ENCODE results near the gene ABHD12.
"Not testable (repeated sequence)": the region's sequence is repeated elsewhere in the genome, so short reads cannot be mapped to it uniquely, and the experiment has no call there.

The ABHD12 gene

GRCh38 chr20:25345721-25346120 is 44.9 kb downstream of the ABHD12 start:
- H3K4me3 ChIP-seq (ENCODE audit: low read length), result no peak overlapping the region
- no peak overlapping the region for H3K9ac ChIP-seq (ENCODE audit: low read length)
- H3K27ac ChIP-seq (ENCODE audit: low read length), result no peak overlapping the region
- no peaks in the 10 kb centered on the region for H3K4me1 ChIP-seq (ENCODE audit: control insufficient read depth, low read depth, low read length)
- no peaks in the 10 kb centered on the region for H3K36me3 ChIP-seq (ENCODE audit: control insufficient read depth, low read depth, low read length)
- H3K9me3 ChIP-seq (ENCODE audit: control insufficient read depth, low read depth, low read length), result no peaks in the 10 kb centered on the region
- no peaks in the 10 kb centered on the region for H3K27me3 ChIP-seq (ENCODE audit: control insufficient read depth, insufficient read depth, low read length)

GRCh38 chr20:25344634-25345033 is 46.0 kb downstream of the ABHD12 start:
- H3K27ac ChIP-seq (ENCODE audit: low read length), result no peak overlapping the region
- H3K4me1 ChIP-seq (ENCODE audit: control insufficient read depth, low read depth, low read length), result peaks cover 8% of the 10 kb centered on the region
- no peaks in the 10 kb centered on the region for H3K27me3 ChIP-seq (ENCODE audit: control insufficient read depth, insufficient read depth, low read length)
- H3K9ac ChIP-seq (ENCODE audit: low read length), result no peak overlapping the region
- no peak overlapping the region for H3K4me3 ChIP-seq (ENCODE audit: low read length)
- no peaks in the 10 kb centered on the region for H3K9me3 ChIP-seq (ENCODE audit: control insufficient read depth, low read depth, low read length)
- H3K36me3 ChIP-seq (ENCODE audit: control insufficient read depth, low read depth, low read length), result no peaks in the 10 kb centered on the region

GRCh38 chr20:25341716-25342680 is 48.6 kb downstream of the ABHD12 start:
- no peak overlapping the region for H3K27ac ChIP-seq (ENCODE audit: low read length)
- H3K36me3 ChIP-seq (ENCODE audit: control insufficient read depth, low read depth, low read length), result peaks cover 5% of the 10 kb centered on the region
- H3K4me3 ChIP-seq (ENCODE audit: low read length), result no peak overlapping the region
- H3K27me3 ChIP-seq (ENCODE audit: control insufficient read depth, insufficient read depth, low read length), result no peaks in the 10 kb centered on the region
- no peak overlapping the region for H3K9ac ChIP-seq (ENCODE audit: low read length)
- H3K4me1 ChIP-seq (ENCODE audit: control insufficient read depth, low read depth, low read length), result peaks cover 11% of the 10 kb centered on the region
- no peaks in the 10 kb centered on the region for H3K9me3 ChIP-seq (ENCODE audit: control insufficient read depth, low read depth, low read length)

GRCh38 chr20:25340380-25340779 is 50.3 kb downstream of the ABHD12 start:
- Histone ChIP-seq H3K9me3 (ENCODE audit: control insufficient read depth, low read depth, low read length) (no peaks in the 10 kb centered on the region), H3K4me1 (ENCODE audit: control insufficient read depth, low read depth, low read length) (peaks cover 11% of the 10 kb centered on the region), H3K9ac (ENCODE audit: low read length) (no peak overlapping the region), H3K27me3 (ENCODE audit: control insufficient read depth, insufficient read depth, low read length) (no peaks in the 10 kb centered on the region), H3K27ac (ENCODE audit: low read length) (no peak overlapping the region), H3K36me3 (ENCODE audit: control insufficient read depth, low read depth, low read length) (peaks cover 5% of the 10 kb centered on the region), H3K4me3 (ENCODE audit: low read length) (no peak overlapping the region)

- Histone ChIP-seq H3K36me3 (ENCODE audit: control insufficient read depth, low read depth, low read length) (peaks cover 5% of the 10 kb centered on the region), H3K9me3 (ENCODE audit: control insufficient read depth, low read depth, low read length) (no peaks in the 10 kb centered on the region), H3K27ac (ENCODE audit: low read length) (no peak overlapping the region), H3K4me3 (ENCODE audit: low read length) (no peak overlapping the region), H3K9ac (ENCODE audit: low read length) (no peak overlapping the region), H3K27me3 (ENCODE audit: control insufficient read depth, insufficient read depth, low read length) (no peaks in the 10 kb centered on the region), H3K4me1 (ENCODE audit: control insufficient read depth, low read depth, low read length) (peaks cover 11% of the 10 kb centered on the region)
These were observed 51.0 kb downstream of the ABHD12 start for GRCh38 chr20:25339608-25340007.

GRCh38 chr20:25338112-25339023 is 52.3 kb downstream of the ABHD12 start:
- no peaks in the 10 kb centered on the region for H3K27me3 ChIP-seq (ENCODE audit: control insufficient read depth, insufficient read depth, low read length)
- no peak overlapping the region for H3K27ac ChIP-seq (ENCODE audit: low read length)
- peaks cover 11% of the 10 kb centered on the region for H3K4me1 ChIP-seq (ENCODE audit: control insufficient read depth, low read depth, low read length)
- no peak overlapping the region for H3K4me3 ChIP-seq (ENCODE audit: low read length)
- peaks cover 5% of the 10 kb centered on the region for H3K36me3 ChIP-seq (ENCODE audit: control insufficient read depth, low read depth, low read length)
- H3K9ac ChIP-seq (ENCODE audit: low read length), result no peak overlapping the region
- H3K9me3 ChIP-seq (ENCODE audit: control insufficient read depth, low read depth, low read length), result no peaks in the 10 kb centered on the region

- H3K9me3 ChIP-seq (ENCODE audit: control insufficient read depth, low read depth, low read length), result no peaks in the 10 kb centered on the region
- no peak overlapping the region for H3K9ac ChIP-seq (ENCODE audit: low read length)
- peaks cover 11% of the 10 kb centered on the region for H3K4me1 ChIP-seq (ENCODE audit: control insufficient read depth, low read depth, low read length)
- peaks cover 5% of the 10 kb centered on the region for H3K36me3 ChIP-seq (ENCODE audit: control insufficient read depth, low read depth, low read length)
- H3K27ac ChIP-seq (ENCODE audit: low read length), result no peak overlapping the region
- H3K27me3 ChIP-seq (ENCODE audit: control insufficient read depth, insufficient read depth, low read length), result no peaks in the 10 kb centered on the region
- no peak overlapping the region for H3K4me3 ChIP-seq (ENCODE audit: low read length)
These were observed 53.8 kb downstream of the ABHD12 start for GRCh38 chr20:25336561-25337422.

- H3K9me3 ChIP-seq (ENCODE audit: control insufficient read depth, low read depth, low read length); H3K4me3 ChIP-seq (ENCODE audit: low read length): not testable (repeated sequence)
These were observed 55.7 kb downstream of the ABHD12 start for GRCh38 chr20:25334972-25335371.

GRCh38 chr20:25328954-25329498 is 61.6 kb downstream of the ABHD12 start:
- Histone ChIP-seq H3K4me3 (ENCODE audit: low read length) (no peak overlapping the region), H3K27ac (ENCODE audit: low read length) (no peak overlapping the region), H3K9me3 (ENCODE audit: control insufficient read depth, low read depth, low read length) (no peaks in the 10 kb centered on the region), H3K27me3 (ENCODE audit: control insufficient read depth, insufficient read depth, low read length) (no peaks in the 10 kb centered on the region), H3K36me3 (ENCODE audit: control insufficient read depth, low read depth, low read length) (no peaks in the 10 kb centered on the region), H3K4me1 (ENCODE audit: control insufficient read depth, low read depth, low read length) (peaks cover 6% of the 10 kb centered on the region), H3K9ac (ENCODE audit: low read length) (no peak overlapping the region)

More at GRCh38 chr20:25334972-25335371, 55.7 kb downstream of the ABHD12 start:
- not testable (repeated sequence) for H3K27ac ChIP-seq (ENCODE audit: low read length); H3K4me1 ChIP-seq (ENCODE audit: control insufficient read depth, low read depth, low read length); H3K36me3 ChIP-seq (ENCODE audit: control insufficient read depth, low read depth, low read length); H3K9ac ChIP-seq (ENCODE audit: low read length); H3K27me3 ChIP-seq (ENCODE audit: control insufficient read depth, insufficient read depth, low read length)

GRCh38 chr20:25327521-25328235 is 63.0 kb downstream of the ABHD12 start:
- peaks cover 10% of the 10 kb centered on the region for H3K4me1 ChIP-seq (ENCODE audit: control insufficient read depth, low read depth, low read length)
- H3K4me3 ChIP-seq (ENCODE audit: low read length), result no peak overlapping the region
- H3K9ac ChIP-seq (ENCODE audit: low read length), result no peak overlapping the region
- H3K36me3 ChIP-seq (ENCODE audit: control insufficient read depth, low read depth, low read length), result peaks cover 8% of the 10 kb centered on the region
- no peak overlapping the region for H3K27ac ChIP-seq (ENCODE audit: low read length)
- H3K9me3 ChIP-seq (ENCODE audit: control insufficient read depth, low read depth, low read length), result no peaks in the 10 kb centered on the region
- no peaks in the 10 kb centered on the region for H3K27me3 ChIP-seq (ENCODE audit: control insufficient read depth, insufficient read depth, low read length)
